HG03439 (cell line): ENCODE measurements around the gene MSRB3.

Experiments
- ATAC-seq: cut with Tn5 transposase; IDR thresholded peaks from one replicate; pipeline ENCODE4 v1.9.1; 2021; ENCODE audit warnings: mild to moderate bottlenecking, moderate library complexity; ENCODE audit not compliant: unreplicated experiment

MSRB3 gene

DNA sequence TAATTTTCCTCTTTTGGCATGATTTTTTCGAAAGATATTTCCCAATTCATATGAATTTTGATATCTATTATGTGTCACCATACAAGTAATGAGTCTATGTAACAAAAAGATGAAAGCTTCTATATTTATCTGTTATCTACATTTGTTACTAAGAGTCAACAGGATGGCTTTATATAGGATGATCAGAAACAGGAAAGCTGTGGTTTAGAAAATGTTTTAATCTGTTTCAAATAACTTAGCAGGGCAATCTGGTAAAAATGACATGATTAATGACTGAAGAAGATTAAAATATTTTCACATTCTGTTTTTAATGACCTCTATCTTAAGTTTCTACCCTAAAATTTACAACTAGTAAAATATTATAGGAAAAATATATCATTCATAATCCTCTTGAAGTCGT, 105.8 kb downstream of the MSRB3 start:
- no peak for ATAC-seq

DNA sequence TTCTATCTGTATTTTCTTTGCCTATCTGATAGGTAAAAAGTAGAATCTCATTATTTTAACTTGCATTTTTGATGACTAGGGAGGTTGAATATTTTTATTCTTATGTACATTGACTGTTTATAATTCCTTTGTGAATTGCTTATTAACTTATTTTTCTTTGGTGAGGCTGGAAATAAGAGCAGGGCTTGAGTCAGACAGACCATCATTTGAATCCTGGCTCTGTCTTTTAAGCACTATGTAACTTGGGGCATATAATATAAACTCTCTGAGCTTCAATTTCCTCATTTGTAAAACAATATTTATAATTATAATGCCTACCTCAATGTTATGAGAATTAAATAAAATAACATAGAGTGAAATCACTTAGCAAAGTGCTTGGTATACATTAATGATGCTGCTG, 108.9 kb downstream of the MSRB3 start:
- no peak for ATAC-seq

DNA sequence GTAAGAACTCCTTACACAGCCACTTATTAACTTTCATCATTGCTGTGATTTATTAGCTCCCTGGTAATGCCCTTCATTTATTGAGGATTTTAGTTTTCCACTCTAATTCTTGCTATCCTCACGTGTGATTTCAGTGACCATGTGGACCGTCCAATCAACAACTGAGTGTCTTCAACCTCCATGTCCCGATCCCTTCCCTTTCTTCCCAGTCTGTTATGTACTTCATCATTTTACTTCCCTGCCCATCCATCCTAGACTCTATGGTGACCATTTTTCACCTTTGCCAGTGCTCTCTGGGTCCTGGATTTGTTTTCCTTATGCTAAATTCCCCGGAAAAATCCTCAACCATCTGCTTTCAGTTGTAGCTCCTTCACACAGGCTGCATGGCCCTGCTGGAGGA, 111.0 kb downstream of the MSRB3 start:
- no peak for ATAC-seq

DNA sequence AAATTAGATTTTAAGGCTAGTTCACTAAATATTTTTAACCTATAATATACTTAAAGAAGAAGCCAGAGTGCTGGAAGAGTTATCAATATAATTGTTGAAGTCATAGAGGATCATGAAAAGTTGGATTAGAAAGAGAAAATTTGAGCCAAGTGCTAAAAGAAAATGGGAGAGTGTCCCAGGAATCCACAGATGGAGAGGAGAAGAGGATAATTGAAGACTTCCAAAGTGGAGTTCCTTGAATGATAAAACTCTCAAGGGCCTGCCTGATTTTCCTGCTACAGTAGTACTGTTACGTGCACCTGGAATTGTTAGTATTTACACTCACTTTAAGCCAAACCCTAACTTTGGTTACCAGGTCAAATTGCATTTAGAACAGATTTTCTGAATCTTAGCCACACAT, 113.2 kb downstream of the MSRB3 start:
- no peak for ATAC-seq

DNA sequence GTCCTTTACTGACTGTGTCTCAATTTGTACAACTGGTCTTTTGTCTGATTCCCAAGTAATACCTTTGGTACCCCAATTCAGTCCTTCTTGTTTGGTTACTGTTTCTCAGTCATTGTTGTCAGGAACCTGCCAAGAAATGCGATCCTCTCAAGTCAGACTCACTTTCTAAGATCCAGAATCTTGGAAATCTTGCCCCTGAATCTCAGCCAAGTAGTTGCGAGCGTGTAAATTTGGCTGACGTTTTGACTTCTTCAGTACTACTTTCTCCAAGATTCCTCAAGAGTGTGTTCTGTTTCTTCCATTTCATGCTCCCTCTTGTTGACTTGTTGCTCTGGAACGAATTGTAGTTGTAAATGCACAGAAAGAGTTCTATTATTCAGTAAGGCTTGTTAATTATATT, 114.0 kb downstream of the MSRB3 start:
- ATAC-seq, result no peak

DNA sequence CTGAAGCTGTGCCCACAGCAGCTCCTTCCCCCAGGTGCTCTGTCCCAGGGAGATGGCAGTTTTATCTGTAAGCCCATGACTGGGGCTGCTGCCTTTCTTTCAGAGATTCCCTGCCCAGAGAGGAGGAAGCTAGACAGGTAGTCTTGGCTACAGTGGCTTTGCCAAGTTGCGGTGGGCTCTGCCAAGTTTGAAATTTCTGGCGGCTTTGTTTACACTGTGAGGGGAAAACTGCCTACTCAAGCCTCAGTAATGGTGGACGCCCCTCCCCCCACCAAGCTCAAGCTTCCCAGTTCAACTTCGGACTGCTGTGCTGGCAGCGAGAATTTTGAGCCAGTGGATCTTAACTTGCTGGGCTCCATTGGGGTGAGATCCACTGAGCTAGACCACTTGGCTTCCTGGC, 124.7 kb downstream of the MSRB3 start:
- no peak for ATAC-seq

DNA sequence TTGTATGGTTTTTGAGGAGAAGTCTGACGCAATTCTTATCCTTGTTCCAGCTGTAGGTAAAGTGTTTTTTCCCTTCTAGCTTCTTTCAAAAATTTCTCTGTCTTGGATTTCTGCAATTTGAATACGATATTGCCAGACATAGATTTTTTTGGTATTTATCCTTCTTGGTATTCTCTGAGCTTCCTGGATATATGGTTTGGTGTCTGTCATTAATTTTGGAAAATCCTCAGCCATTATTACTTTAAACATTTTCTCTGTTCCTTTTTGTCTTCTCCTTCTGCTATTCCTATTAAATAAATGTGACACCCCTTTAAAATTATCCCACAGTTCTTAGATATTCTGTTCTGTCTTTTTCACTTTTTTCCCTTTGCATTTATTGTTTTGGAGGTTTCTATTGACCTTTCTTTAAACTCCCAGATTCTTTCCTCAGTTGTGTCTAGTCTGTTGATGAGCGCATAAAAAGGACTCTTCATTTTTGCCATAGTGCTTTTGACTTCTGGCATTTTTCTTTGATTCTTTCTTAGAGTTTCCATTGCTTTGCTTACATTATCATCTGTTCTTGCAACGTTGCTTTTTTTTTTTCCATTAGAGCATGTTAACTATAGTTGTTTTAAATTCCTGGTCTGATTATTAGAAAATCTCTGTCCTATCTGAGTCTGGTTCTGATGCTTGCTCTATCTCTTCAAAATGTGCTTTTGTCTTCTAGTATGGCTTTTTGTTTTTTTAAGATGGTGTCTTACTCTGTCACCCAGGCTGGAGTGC, 129.1 kb downstream of the MSRB3 start:
- ATAC-seq, result no peak

DNA sequence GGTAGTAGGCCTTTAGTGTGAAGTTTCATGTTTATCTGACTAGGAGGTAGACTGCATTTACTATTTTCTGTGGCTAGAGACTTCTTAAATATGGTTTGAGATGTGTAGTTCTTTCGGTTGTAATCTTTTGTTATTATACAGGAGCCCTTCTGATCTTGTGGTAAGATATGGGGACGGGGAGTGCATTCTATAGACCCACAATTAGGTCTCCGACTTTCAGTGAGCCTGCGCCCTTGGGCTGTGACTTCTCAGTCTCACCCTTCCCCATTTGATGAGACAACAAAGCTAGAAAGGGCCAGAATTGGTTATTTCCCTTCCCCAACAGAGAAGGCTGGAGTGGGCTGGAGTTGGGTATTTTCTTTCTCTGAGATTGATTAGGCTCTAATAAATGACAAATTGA, 130.0 kb downstream of the MSRB3 start:
- no peak for ATAC-seq

DNA sequence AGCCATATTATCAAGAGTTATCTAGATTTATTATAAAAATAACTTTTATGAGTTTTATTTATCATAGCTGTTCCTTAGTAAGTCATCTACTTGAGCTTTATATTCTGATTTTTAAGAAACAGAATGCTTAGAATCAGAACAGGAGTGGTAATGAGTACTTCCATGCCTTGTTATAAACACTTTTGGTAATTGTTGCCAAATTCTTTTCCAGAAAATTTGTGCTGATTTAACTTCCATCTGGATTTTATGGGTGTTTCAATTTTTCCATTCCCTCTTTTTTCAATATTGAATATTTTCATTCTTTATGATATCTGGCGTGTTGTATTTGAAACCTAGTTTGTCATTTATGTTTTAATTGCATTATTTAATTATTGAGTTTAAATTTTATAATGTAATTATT, 131.2 kb downstream of the MSRB3 start:
- no peak for ATAC-seq

DNA sequence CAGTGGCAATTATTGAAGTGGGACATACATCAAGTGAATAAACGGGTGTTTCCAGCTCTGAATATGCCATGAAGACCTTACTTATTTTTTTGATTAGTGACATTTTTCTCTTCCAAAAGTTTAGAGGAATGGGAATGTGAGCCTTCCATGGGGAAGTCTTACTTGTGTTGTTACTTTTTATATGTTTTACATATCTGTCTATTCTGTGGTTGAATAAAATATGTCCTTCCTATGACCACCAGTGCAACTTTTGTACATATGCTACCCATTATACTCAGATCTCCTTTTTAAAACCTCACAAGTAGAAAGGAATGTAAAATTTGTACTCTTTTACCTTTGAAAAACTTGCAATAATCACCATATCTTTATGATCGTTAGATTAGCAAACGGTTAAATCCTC, 132.7 kb downstream of the MSRB3 start:
- ATAC-seq, result no peak

DNA sequence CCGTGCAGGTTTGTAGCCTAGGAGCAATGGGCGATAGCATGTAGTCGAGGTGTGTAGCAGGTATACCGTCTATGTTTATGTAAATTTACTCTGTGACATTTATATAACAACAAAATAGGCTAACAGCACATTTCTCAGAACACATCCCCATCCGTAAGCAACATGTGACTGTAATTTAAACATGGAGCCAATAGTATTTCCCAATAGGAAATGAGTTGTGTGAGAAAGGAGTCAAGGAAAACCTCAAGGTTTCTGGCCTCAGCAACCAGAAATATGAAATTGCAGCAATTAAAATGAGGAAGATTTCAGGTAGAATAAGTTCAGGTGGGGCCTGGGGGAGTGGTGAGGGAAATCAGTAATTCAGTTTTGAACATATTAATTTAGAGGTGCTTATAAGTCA, 136.0 kb downstream of the MSRB3 start:
- no peak for ATAC-seq

DNA sequence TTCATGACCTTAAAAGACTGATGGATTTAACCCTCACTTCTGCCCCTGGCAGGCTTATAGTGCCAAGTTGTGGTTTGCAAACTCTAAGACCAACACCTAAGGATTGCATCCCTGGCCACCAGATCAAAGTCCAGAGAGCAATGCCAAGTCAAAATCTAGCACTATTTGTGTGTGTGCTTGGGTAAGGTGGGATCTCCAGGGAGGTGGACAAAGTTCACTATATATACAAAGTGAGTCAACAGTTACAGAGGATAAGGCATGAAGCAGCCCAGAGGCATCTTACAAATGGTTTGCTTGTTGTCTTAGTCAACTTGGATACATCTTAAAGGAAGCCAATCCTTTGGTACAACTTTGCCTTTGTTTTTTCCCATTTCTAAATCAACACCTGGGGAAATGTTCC, 137.3 kb downstream of the MSRB3 start:
- ATAC-seq, result no peak

DNA sequence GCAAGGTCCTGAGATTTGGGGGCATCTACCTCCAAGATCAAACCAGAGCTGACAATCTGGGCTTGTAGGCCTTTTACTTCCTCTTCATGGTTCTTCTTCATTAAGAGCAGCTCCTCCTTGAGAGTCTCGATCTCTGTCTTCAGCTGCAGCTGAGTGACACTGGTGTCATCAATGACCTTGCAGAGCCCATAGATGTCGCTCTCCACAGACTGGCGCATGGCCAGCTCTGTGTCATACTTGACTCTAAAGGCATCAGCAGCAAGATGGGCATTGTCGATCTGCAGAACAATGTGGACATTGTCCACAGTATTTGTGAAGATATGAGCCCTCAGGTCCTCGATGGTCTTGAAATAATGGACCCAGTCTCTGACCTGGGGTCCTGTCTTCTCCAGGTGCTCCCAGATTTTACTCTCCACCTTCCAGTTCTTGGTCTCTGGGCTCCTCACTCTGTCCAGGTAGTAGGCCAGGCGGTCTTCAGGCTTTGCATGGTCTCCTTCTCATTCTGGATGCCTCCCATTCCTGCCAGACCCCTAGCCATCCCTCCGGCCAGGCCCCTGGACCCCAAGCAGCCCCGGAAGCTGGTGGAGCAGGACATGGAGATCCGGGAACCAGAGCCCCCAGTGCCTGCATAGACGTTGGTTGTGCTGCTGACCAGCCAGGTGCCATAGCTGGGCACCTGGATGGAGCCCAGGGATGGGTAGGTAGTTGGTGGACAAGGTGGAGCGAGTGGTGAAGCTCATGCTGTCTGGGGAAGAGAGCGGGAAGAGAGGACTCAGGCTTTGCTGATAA, 141.0 kb downstream of the MSRB3 start:
- ATAC-seq, result no peak

DNA sequence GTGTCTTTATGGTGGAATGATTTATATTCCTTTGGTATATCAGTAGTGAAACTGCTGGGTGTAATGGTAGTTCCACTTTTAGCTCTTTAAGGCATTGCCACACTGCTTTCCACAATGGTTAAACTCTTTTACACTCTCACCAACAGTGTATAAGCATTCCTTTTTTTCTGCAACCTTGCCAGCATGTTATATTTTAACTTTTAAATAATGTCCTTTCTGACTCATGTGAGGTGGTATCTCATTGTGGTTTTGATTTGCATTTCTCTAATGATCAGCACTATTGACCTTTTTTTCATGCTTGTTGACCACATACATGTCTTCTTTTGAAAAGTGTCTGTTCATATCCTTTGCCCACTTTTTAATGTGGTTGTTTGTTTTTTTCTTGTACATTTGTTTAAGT, 142.5 kb downstream of the MSRB3 start:
- no peak for ATAC-seq

DNA sequence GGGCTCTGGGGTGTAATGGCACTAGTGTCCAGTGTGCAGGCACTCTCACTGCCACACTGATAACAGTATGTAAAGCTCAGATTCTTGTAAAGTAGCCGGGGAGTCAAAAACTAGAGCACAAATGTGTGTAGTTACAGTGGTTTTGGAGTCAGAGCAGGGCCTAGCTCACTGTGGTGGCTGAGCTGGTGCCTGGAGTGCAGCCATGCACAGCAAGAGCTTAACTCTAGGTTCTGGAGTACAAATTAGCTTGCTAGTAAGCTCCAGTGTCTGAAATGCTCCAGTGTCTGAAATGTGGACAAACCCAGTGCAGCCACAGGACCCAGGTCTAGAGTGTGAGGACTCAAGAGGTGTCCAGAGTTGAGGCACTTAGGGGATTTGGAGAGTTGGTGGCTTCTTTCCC, 149.2 kb downstream of the MSRB3 start:
- ATAC-seq, result no peak

DNA sequence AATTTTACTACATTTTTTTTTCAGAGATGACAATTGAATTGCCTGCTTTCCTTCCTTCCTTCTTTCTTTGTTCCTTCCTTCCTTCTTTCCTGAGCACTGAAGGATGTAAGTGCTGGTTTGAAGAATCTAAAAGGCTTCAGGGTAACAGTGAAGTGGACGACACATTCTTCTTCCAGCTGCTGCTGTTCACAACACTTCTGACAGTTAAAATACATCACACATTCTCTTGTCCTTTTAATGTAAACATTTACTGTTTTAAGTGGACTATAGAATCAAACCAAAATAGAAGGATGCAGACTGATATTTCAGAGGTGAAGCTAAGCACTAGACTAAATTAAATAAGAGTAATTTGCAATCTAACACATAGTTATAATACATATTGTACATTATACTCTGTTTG, 151.5 kb downstream of the MSRB3 start:
- no peak for ATAC-seq

DNA sequence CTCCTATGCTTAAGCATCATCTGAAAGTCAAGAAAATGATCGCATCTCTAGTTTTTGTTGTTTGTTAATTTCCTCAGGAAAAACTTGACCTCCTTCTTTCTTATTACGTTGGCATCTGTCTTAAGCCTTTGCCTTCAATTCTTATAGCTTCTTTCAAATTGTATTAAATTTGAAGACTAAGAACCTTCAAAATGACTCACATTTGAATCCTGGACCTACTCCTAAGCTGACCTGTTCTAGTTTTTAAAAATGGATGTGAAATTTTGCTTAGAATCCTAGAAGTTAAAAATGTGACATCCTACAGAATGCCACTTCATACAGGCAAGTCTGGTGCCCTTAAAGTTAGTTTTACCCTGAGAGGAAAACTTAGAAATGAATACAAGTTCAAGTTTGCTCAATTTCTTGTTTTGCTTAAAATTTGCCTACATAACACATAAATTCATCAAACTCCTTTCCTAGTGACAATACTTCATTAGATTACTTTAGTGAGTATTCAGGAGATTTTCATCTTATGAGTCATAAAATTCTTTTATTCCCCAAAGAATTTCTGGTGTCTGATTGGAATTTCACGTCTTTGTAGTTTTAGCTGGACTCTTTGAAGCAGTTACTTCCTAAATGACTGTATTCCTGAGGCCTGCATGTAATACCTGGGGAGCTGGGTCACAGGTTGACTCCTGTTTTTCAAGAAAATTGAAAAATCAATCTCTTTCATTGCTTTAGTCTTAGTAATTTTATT, 152.3 kb downstream of the MSRB3 start:
- ATAC-seq, result no peak

DNA sequence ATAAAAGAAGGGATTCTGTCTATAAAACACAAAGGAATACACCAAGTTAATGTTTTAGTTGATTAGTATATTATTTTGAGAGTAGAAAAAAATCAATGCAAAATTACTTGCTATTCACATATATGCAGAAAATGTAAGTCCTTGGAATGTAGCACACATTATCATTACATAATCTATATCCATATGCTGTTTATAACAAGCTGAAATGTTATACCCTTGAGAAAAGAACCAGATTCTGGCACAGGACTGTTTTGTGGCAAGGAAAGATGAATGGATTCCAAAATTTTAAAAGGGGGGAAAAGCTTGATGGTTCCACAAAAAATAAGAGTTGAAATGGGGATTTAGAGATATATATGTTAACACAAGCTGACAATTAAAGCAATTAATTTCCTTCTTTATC, 153.6 kb downstream of the MSRB3 start:
- no peak for ATAC-seq

DNA sequence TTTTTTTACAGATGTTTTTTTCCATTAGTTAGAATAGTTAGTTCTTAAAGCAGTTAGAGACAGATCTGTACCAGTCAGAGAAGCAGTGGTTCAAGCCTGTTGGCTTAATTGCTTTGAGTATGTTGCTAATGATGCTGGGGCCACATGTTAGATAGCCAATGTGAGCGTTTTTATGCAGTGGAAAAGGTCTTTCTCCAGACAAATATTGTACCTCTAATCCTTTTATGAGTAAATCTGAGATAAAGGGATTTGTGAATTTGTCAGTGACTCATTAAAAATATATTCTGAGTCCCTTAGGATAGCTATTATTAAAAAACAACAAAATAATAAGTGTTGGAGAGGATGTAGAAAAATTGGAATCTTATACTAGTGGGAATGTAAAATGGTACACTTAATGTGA, 154.2 kb downstream of the MSRB3 start:
- no peak for ATAC-seq

DNA sequence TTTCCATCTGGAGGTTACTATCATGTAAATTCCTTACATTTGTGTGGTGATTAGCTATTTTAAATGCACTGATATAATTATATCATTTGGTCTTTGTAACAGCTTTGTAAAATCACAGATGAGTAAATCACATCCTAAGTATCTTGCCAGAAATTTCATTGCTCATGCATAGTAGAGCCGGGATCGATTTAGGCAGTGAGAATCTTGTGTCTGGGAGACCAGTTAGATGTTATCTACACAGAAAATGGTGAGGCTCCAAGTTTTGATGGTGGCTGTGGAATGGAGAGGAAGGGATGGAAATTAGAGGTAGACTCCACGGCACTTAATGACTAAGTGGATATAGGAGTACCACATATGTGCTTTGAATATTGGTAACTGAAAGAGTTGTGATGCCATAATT, 156.3 kb downstream of the MSRB3 start:
- no peak for ATAC-seq

DNA sequence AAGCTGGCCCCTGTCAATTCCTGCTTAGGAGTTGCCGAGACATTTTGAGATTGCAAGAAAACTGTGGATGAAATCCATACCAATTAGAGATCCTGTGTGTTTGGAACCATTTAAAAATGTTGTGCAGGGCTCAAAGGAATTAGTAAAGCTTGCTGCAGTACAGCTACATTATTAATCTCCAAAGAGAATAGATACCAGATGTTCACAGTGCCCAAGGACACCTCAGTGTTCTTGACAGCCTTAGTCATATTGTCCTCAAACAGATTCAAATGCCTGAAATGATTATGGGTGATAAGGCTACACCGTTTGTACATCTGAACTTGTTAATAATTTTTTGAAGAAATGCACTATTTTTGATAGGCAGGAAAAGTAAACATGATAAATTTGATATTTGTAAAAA, 164.6 kb downstream of the MSRB3 start:
- no peak for ATAC-seq

DNA sequence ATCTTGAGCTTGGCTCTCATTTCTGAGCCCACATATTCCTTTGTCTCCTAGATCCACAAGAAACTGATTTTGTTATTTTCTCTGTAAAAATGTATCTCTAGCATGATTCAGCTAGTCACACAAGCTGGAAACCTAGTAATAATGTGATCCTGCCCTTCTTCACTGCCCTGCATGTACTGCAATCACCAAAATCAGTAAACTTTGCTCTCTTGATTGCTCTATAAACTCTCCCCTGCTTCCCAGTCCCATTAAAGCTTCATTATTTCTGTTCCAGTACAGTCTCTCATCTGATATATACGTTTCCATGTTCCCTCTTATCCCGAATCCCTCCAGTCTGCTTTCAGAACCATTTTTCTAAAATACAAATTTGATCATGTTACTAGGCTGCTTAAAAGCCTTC, 166.5 kb downstream of the MSRB3 start:
- ATAC-seq, result no peak
